ENCODE measurements around the gene AP5S1.
A peak's percentile ranks its signal among the peaks of the same experiment; 100 is the strongest.
"Not testable (repeated sequence)": the region's sequence is repeated elsewhere in the genome, so short reads cannot be mapped to it uniquely, and the experiment has no call there.

The AP5S1 gene

GRCh38 chr20:3794168-3794567 is 26.2 kb upstream of the AP5S1 start:
- DNase-seq = not testable (repeated sequence)

DNA sequence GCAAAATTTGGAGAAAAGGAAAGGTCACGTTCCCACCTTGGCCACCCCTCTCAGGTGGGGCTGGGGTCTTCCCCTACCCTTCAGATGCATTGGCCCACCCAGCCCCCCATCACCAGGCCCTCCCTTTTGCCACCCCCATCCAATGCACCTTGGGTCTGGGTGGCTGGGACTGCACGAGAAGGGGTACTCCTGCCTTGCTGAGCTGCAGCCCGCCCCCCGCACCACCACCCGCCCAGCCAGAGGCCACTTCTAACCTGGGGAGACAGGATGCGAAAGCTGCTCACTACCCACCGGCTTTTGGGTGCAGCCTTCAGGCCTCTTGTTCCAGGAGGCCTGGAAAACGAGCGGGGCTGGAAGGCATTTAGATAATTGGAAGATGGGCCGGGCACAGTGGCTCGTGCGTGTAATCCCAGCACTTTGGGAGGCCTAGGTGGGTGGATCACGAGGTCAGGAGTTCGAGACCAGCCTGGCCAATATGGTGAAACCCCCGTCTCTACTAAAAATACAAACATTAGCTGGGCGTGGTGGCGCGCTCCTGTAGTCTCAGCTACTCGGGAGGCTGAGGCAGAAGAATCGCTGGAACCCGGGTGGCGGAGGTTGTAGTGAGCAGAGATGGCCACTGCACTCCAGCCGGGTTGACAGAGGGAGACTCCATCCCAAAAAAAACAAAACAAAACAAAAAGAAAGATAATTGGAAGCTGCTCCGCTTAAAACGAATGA is 25.5 kb upstream of the AP5S1 start:
- DNase-seq = no peak

- DNase-seq = peak; percentile 90
Measured at GRCh38 chr20:3795511-3796468, 24.6 kb upstream of the AP5S1 start, which contains the start of gene CDC25B. CDC25B (plus strand) TSS chr20:3796310; CDS start chr20:3796532, 222 bp downstream.

DNA sequence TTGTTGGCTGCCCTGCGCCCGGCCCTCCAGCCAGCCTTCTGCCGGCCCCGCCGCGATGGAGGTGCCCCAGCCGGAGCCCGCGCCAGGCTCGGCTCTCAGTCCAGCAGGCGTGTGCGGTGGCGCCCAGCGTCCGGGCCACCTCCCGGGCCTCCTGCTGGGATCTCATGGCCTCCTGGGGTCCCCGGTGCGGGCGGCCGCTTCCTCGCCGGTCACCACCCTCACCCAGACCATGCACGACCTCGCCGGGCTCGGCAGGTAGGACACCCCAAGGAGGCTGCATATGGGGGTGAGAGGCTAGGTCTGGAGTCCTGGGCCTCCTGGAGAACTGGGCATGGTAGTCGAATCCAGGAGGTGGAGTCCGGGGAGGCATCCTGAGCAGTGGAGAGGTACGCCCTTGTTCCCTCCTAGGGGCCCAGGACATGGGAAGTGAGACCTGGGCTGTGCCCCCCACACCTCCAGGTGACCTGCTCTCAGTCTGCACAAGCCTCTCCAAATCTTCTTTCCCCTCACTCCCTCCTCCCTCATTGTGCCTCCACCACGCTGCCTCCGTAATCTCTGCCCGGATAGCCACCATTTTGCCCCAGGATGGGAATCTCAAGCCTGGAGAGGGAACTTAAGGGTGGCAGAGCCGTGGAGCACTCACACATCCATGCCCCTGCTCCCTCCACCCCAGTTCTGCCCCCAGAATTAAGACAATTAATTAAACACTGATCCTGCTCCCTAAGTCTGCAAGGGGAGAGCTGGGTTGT is 23.7 kb upstream of the AP5S1 start:
- DNase-seq = no peak

GRCh38 chr20:3797226-3797545 is 23.2 kb upstream of the AP5S1 start:
- DNase-seq = no peak

- DNase-seq = peak; percentile 47
Measured at GRCh38 chr20:3797592-3798372, 22.6 kb upstream of the AP5S1 start.

DNA sequence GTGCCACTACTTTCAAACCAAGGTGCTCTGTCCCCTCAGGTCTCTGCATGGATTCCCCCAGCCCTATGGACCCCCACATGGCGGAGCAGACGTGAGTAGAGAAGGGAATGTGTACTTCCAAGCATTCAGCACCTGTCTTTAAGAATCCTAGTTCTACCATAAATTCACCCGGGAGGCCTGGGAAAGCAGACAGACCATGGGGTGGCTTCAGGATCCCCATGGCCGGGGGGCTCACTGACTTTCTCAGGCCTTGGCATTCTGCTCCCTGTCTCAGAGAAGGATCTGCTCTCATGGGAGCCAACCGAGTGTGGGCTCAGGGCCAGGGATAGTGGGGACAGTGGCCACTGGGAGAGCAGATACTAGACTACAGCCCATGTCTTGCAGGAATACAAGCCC is 22.0 kb upstream of the AP5S1 start:
- no peak for DNase-seq

DNA sequence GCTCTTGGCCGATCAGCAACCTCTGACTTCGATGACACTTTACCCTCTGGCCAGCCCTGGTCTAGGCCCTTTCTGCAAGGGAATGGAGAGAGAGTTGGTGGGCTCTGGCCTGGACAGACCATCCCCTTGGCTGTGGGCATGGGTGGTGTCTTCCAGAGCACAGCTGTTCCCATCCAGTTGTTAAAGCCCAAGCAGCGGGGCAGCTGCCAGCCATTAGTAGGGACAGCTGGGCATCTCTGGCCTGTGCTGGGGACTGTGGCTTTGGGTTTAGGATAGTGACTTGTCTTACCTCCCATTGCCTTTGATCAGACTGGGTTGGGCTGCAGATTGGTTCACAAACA is 21.5 kb upstream of the AP5S1 start:
- no peak for DNase-seq

GRCh38 chr20:3800256-3800877 is 20.0 kb upstream of the AP5S1 start:
- DNase-seq = no peak

GRCh38 chr20:3800878-3801260 is 19.5 kb upstream of the AP5S1 start:
- no peak for DNase-seq

- DNase-seq = no peak
Measured at GRCh38 chr20:3801299-3801698, 19.0 kb upstream of the AP5S1 start.

DNA sequence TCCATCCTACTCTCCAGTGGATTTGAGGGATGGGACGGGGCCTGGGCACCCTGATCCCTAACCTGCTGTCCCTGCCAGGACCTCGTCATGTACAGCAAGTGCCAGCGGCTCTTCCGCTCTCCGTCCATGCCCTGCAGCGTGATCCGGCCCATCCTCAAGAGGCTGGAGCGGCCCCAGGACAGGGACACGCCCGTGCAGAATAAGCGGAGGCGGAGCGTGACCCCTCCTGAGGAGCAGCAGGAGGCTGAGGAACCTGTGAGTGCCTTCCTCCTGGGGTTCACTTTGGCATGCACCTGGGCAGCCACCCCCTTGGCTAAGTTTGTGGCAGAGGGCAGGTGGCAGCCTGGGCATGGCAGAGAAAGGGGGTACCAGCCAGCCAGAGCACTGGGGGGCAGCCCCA is 18.5 kb upstream of the AP5S1 start:
- DNase-seq = no peak

GRCh38 chr20:3802524-3803239 is 17.7 kb upstream of the AP5S1 start:
- no peak for DNase-seq

DNA sequence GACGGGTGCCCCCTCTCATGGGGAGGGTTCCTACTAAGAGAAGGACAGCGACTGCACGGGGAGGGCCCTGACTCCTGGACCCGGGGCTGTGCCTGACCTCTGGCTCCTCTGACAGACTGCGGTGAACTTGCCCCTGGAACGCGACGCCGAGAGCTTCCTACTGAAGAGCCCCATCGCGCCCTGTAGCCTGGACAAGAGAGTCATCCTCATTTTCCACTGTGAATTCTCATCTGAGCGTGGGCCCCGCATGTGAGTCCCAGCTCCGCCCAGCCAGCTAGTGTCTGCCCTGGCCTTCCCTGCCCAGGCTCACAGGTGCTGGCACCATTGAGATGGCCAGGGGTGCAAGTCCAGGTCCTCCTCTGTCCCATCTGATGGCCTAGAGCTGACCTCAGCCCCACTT is 17.1 kb upstream of the AP5S1 start:
- no peak for DNase-seq

- no peak for DNase-seq
Measured at GRCh38 chr20:3803854-3804253, 16.5 kb upstream of the AP5S1 start.

GRCh38 chr20:3804254-3804751 is 16.0 kb upstream of the AP5S1 start:
- no peak for DNase-seq

GRCh38 chr20:3804781-3805180 is 15.6 kb upstream of the AP5S1 start:
- DNase-seq = no peak

DNA sequence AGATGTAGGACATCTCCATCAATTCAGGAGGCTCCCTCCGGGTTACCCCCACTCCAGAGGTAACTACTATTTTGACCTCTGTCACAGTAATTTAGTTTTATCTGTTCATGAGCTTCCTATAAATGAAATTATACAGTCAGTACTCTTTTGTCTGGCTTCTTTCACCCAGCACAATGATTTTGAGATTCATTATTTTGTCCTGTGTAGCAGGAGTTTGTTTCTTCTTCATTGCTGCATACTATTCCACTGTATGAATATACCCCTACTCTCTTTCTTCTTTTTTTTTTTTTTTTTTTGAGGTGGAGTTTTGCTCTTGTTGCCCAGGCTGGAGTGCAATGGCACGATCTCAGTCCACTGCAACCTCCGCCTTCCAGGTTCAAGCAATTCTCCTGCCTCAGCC is 11.8 kb upstream of the AP5S1 start:
- DNase-seq = no peak

DNA sequence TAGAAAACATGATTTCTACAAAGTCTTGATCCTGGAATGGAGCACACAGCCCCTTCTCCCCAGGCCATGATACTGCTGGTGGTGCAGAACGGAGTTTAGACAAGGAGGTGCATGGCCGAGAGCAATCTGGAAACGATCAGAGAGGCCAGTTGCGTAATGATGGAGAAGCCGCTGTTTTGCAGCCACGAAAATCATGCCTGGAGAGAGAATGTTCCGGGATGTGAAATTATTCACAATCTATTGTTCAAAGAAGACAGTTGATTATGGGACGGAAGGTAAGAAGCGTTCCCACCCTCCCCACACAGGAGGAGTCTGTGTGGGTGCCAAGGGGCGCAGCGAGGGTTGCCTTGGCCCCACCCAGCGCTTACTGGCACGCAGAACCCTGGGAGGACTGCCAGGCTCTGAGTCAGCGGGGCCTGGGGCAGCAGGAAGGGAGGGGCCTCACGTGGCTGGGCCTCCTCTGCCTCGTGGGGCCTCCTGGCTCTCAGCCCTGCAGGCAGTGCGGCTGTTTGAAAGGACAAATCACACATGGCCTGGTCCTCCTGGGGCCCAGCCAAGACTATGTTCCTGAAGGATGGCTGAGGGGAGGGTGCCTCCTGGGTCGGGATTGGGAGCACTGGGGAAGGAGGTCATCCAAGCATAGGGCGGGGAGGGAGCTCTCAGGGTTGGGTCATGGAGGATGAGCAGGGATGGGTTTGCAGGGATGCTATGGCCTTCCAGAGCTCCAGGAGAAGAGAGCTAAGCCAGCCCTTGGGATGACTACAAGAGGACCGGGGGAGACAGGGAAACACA is 8.7 kb upstream of the AP5S1 start:
- peak; percentile 93 for DNase-seq

DNA sequence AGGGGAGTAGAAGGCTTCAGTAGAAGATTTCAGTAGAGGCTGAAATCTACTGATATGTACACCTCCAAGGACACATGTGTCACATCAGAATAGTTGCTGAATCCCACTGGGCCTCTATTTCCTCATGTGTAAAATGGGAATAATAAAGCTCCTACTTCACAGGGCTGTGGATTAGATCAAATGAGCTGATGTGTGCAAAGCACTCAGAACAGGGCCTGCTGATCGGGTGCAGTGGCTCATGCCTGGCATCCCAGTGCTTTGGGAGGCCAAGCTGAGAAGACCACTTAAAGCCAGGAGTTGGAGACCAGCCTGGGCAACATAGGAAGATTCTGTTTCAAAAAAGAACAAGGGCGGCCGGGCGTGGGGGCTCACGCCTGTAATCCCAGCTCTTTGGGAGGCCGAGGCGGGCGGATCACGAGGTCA is 8.1 kb upstream of the AP5S1 start:
- DNase-seq = no peak
